PFSK-1 (cell line): ENCODE data around the gene PCDHGA6.

Experiments used
- FOXP2 ChIP-seq: optimal IDR thresholded peaks from 2 replicates; pipeline ENCODE3; 2011; ENCODE audit warnings: borderline replicate concordance, control low read depth, inconsistent platforms; ENCODE audit not compliant: insufficient read depth; ENCODE audit errors: extremely low read length, extremely low read depth
- POLR2AphosphoS5 ChIP-seq: IDR thresholded peaks from 2 replicates; pipeline ENCODE4 v1.6.1; 2012; ENCODE audit warnings: low read depth, mild to moderate bottlenecking, control low read depth, low read length, moderate library complexity
- REST ChIP-seq, 2 experiments: IDR thresholded peaks; 2 replicates each; pipeline versions ENCODE4 v1.6.1 to v1.8.0; 2011 to 2012; ENCODE audit warnings: low read depth in 2 of 2, low read length in 2 of 2, control low read depth in 1 of 2, inconsistent platforms in 1 of 2, mild to moderate bottlenecking in 1 of 2, moderate library complexity in 1 of 2; ENCODE audit not compliant: insufficient read depth in 1 of 2
- SIN3A ChIP-seq: IDR thresholded peaks from 2 replicates; pipeline ENCODE4 v1.6.1; 2012; ENCODE audit warnings: mild to moderate bottlenecking, low read length, moderate library complexity, borderline replicate concordance; ENCODE audit not compliant: insufficient read depth
- TAF1 ChIP-seq: IDR thresholded peaks from 2 replicates; pipeline ENCODE4 v1.6.1; 2012; ENCODE audit warnings: low read length, control low read depth, borderline replicate concordance; ENCODE audit not compliant: insufficient read depth

GRCh38 chr5:141374627-141375026 is 936 bp downstream of the PCDHGA6 start:
- no peak for TF ChIP-seq REST (IDR thresholded peaks at IDR 0.05; ENCODE audit: insufficient read depth in 1 of 2, low read depth in 2 of 2, low read length in 2 of 2)
- no peak for TF ChIP-seq TAF1
- no peak for TF ChIP-seq POLR2AphosphoS5
- no peak for TF ChIP-seq SIN3A
- TF ChIP-seq FOXP2: no peak
